Medulla oblongata (tissue), 1 donor: ENCODE data around the gene MAFF.
A peak's percentile ranks its signal among the peaks of the same experiment; 100 is the strongest.
"Not testable (repeated sequence)": the region's sequence is repeated elsewhere in the genome, so short reads cannot be mapped to it uniquely, and the experiment has no call there.

Experiments used
- DNase-seq: peaks from one replicate; pipeline ENCODE4 v3.0.0-alpha.2; 2015; ENCODE audit errors: extremely low spot score

MAFF gene

DNA sequence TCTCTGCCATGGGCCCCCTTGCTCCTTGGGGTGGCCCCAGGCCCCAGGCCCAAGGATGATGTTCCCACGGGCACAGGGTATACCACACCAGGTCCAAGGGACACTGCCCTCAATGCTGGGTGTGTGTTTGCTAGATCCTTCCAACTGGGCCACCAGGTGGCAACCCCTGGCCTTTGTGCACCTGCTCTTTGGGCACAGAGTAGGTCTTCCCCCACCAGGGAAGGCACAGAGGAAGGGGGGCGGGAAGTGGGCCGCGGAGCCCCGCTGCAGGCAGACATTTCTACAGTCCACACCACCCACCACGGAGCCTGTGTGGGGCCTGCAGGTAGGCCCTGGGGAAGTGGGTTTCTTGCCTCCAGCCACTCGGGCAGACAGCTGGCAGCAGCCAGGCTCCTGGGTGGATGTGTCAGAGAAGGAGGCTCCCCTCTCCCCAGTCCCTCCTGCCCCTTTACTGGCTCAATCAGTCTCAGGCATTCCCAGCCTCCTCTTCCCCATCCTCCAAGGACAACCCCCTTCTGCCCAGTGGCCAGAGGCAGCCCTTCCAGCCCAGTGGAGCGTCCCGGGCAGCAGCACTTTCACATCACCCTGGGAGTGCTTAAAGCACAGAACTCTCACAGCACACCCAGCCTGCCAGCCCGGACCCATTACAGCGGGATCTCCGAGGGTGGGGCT, 21.6 kb downstream of the MAFF start:
- DNase-seq: peak; percentile 74

GRCh38 chr22:38226853-38227649, 25.3 kb downstream of the MAFF start:
- no peak for DNase-seq

GRCh38 chr22:38228326-38228872, 26.6 kb downstream of the MAFF start:
- DNase-seq: no peak

DNA sequence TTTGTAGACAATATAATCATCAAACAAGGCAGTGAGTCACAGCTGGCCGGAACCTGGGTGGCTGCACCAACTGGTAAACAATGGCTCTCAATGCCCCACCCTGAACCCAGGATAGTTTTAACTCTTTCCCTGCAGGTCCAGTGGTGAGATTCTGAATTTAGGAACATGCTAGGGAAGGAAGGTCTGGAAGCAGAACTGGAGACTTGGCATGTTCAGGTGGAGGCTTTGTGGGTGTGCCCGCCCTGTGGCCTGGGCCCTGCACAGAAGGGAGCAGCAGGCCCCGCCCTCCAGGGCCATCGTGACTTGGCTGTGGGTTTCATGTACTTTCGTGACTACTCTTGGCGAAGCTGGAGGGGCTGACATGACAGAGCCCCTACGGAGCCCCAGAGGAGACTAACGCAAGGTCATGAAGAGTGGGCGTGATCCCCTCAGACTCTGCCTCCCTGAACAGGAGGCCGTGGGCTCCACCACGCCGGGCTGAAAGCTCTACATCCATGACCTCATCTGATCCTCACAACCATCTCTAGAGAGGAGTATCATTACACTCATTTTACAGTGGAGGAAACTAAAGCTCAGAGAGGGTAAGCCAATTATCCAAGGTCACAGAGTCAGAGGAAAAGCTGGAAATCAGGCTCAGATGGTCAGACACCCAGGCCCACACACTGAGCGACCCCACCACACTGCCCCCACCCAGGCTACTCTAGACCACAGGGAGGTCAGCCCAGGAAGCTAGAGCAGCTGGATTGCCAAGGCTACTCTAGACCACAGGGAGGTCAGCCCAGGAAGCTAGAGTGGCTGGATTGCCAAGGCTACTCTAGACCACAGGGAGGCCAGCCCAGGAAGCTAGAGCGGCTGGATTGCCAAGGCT, 27.3 kb downstream of the MAFF start:
- no peak for DNase-seq

DNA sequence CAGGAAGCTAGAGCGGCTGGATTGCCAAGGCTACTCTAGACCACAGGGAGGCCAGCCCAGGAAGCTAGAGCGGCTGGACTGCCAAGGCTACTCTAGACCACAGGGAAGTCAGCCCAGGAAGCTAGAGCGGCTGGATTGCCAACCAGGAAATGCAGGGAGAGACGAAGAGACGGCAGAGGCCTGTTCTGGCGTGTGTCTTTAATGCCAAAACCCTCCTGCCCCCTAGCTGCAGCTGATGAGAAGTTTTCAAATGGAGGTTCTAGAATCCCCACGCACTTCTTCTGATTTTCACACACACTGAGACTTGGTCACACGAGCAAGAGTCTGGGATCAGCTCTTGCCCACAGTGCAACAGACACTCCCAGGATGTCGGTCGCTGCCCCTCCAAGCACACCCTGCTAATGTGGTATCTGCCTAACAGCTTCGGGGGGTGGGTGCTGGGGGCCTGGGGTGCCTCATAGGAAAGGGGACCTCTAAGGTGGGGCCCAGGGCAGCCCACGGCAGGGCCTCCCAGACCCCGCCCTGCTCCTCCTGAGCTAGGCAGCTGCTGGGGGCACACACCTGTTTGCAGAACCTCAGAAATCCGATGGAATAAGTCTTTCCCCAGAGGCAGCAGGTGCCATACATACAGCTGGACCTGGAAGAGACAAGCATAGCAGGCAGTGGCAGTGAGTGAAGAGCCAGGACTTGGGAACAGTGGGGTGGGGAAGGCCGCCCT, 28.5 kb downstream of the MAFF start:
- peak; percentile 75 for DNase-seq

DNA sequence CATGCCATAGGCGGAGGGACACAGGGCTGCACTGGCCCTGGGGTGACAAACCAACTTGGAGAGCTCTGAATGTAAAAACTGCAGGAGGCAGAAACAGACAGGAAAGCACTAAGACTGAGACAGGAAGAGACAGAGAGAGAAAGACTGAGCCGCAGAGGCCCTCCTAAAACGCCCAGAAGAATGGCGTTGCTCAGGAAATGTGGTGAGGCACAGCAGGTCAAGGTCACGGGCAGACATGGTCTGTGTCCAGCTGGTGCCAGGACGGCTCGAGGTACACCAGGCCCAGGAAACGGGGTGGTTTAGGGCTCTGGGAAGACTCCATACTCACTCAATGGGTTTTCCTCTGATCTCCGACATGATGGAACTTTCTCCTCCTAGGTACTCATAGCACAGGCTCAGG, 29.1 kb downstream of the MAFF start:
- DNase-seq: no peak

GRCh38 chr22:38232196-38232595, 30.4 kb downstream of the MAFF start:
- no peak for DNase-seq

GRCh38 chr22:38233427-38233826, 31.6 kb downstream of the MAFF start:
- DNase-seq: no peak

DNA sequence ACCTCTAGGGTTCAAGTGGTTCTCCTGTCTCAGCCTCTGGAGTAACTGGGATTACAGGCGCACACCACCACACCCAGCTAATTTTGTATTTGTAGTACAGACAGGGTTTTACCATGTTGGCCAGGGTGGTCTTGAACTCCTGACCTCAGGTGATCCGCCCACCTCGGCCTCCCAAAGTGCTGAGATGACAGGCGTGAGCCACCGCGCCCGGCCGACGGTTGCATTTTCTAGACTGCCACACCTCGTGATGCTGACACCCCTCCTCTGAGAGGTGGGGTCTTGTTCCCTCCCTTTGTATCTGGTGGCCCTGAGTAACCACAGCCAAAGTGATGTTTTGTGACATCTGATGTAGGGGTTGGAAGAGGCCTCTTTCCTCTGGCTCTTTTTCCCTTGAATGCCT, 32.1 kb downstream of the MAFF start:
- not testable (repeated sequence) for DNase-seq

DNA sequence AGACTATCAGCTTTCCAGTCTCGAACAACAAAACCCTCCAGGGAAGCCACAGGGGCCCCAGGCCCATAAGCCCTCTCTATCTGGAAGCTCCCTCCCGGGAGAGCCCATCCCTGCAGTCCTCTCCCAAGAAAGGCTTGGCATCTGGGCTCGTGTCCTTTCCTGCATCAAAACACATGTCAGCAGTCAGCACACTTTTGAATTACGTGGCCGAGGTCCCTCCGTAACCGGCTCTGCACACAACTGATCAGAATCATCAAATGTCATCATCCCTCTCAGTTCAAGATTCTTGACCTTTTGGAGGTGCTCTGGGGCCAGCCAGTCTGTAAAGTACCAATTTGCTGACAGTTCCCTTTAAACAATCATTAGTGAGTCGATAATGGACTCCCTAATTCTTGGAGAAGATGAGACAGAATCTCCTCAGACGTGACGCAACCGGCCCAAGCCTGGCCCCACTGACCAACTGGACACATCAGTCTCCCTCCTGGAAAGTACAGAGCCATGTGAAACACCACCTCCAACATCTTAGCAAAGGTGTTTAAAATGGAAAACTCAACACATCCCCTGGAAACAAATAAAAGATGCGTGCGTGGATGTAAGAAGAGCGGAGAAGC, 33.6 kb downstream of the MAFF start:
- no peak for DNase-seq

GRCh38 chr22:38236786-38237185, 35.0 kb downstream of the MAFF start:
- no peak for DNase-seq

DNA sequence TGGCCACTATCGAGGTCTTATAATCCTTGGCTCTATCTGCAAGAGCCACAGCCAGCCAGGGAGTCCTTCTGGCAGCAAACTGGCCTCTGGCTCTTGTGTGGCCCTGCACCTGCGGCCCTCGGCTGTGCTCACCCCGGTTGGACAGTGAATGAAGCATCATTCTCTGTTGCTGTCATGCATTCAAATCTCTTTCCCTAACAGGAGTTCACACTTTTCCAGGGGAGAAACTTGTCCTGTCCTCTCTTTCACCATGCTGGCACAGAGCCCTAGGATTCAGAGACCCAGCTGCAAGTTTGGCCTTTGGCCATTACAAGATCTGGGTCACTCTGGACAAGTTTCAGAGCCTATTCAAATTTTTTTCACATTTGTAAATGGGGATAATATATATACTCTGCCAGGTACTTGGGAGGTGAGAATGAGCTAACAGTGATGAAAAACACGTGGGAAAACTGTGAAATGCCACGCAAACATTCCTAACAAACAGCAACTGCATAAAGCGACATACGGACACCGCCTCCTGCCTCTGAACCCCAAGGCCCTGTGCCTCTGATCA, 36.8 kb downstream of the MAFF start:
- DNase-seq: no peak

GRCh38 chr22:38239101-38239761, 37.4 kb downstream of the MAFF start:
- peak; percentile 93 for DNase-seq

GRCh38 chr22:38240734-38241252, 39.0 kb downstream of the MAFF start:
- peak; percentile 79 for DNase-seq

- peak; percentile 73 for DNase-seq
These were observed 41.4 kb downstream of the MAFF start for GRCh38 chr22:38243007-38243765.

- DNase-seq: no peak
These were observed 42.3 kb downstream of the MAFF start for GRCh38 chr22:38244106-38244505.

GRCh38 chr22:38246046-38246658, 44.4 kb downstream of the MAFF start:
- no peak for DNase-seq

DNA sequence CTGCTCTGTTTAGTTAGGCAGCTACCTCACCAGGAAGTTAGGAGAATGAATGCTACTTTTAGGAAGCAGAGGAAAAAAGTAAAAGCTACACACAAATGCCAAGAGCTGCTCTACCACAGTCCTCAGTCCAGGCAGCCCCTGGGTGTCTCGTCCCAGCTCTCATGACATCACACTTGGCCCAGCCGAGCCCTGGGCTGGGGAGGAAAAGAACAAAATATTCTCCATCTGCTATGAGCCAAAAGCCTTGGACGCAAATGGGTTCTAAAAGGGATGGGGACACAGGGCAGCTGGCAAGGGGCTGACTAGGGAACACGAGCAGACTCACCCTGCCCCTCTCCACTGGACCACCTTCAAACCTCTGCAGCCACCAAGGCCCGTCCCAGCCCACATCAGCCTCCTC, 44.9 kb downstream of the MAFF start:
- DNase-seq: peak; percentile 86

GRCh38 chr22:38247713-38248112, 45.9 kb downstream of the MAFF start:
- no peak for DNase-seq
